Measurements from ENCODE around the gene OR2D2.
"Not testable (repeated sequence)": the region's sequence is repeated elsewhere in the genome, so short reads cannot be mapped to it uniquely, and the experiment has no call there.

The OR2D2 gene

DNA sequence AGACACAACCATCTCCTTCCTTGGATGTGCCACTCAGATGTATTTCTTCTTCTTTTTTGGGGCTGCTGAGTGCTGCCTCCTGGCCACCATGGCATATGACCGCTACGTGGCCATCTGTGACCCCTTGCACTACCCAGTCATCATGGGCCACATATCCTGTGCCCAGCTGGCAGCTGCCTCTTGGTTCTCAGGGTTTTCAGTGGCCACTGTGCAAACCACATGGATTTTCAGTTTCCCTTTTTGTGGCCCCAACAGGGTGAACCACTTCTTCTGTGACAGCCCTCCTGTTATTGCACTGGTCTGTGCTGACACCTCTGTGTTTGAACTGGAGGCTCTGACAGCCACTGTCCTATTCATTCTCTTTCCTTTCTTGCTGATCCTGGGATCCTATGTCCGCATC lies 15.4 kb downstream of the OR2D2 start:
- no peak for DNase-seq (ENCODE audit: low read depth in 2 of 2)

DNA sequence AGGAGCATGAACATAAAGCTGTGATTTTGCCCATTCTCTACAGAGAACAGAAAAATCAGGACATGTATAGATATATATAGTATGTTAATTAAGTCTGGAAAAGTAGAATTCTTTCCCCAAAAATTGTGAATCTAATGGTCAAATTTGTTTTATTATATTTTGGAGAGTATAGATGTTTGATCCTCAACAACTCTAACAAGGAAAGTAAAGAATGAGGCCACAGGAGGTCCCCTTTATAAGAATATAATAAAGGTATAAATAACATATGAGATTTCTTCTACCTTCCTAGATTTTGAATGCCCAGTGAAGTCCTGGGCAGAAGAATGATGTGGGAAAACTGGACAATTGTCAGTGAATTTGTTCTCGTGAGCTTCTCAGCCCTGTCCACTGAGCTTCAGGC lies 16.0 kb downstream of the OR2D2 start, which contains the start of gene OR10A4:
Gene OR10A4, plus strand, starts transcription at position 301 of the 400 bp plus-strand sequence. Its CDS starts 23 bp downstream, at position 324.
- DNase-seq (ENCODE audit: low read depth in 2 of 2): no peak

DNA sequence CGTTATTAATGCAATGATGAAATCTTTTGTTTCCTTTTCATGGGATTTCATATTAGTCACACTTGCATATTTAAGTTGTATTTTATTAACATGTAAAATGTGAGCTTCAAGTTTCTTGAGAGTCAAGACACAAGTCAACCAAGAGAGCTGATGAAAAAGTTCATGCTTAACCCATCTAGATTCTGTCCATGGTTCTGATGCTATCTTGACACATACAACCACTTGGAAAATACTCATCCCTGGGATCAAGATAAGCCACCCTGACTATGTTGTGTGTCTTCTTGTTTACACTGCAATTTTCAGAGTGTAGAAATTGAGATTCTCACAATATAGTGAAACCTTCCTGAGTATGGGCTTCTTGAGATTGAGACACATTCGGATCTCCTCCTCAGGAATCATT lies 16.5 kb downstream of the OR2D2 start:
- DNase-seq (ENCODE audit: low read depth in 2 of 2): no peak

DNA sequence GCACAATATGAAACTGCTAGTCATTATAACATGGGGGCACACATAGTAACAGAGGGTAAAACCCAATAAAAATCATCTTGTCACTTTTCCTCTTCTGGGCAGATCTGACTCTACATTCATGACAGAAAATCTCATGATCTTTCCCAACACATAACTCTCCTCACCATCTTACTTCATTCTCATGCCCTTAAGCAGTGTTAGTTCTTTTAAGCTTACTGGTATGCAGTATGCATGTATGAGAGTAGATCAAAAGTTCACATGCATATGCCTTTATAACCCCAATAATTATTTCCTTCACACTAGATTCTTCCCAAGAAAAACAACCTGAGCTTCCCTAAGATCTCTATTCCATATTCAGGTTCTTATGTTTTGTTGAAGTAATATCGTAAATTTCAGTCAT lies 21.0 kb downstream of the OR2D2 start:
- no peak for DNase-seq (ENCODE audit: low read depth in 2 of 2)

DNA sequence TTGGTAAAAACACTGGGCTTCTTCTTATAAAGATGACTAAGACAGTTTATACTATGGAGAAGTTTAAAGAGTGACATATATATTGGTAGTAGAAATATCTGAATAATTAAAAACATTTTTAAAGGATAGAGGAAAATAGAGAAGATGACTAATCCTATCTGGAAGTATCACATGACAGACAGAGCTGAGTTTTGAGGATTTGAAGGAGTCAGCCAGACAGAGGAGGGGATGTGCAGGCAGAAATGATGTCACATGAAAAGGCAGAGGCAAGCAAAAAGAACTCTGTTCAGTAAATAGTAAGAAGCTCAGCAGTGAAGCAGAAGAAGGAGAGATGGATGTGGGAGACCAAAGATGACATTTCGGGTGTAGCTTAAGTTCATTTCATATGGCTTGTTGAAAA lies 27.9 kb downstream of the OR2D2 start:
- DNase-seq (ENCODE audit: low read depth in 2 of 2): no peak

DNA sequence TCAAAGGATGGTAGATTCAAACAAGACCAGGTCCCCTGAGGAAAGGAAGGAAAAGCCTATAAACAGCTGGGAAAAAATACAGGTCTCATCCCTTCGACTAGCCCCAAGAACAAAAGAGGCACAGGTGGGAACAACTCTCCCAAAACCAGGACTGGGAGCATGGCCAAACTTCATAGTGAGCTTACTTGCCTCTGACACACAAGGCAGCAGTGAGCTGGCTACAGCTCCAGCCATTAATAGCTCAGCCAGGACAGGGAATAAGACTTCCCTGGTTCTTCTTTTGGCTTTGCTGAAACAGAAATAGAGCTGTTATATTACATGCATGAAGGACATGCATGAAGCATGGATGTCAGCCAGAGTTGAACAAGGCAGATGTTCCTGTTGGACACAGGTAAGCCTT lies 29.3 kb downstream of the OR2D2 start, which contains the start of gene OR10A2:
Gene OR10A2, plus strand, starts transcription at position 97 of the 400 bp plus-strand sequence. CDS start 6,698 bp downstream, outside the sequence.
- no peak for DNase-seq (ENCODE audit: low read depth in 2 of 2)

DNA sequence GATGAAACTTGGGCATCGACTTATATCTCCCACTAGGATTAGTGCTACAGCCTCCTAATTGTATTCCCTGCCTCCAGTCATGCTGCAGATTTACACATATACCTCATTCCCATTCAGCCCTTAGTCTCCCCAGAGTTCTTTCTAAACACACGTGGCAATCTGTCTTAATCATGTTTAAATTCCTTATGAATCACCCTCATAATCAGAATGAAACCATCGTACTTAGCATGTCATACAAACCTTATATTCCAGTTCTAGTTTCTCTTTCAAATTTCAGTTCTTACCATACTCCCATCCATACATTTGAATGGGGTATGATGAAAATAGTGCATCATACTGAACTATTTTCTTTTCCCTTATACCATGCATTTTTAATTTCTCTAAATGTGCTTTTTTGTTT lies 35.4 kb downstream of the OR2D2 start:
- no peak for DNase-seq (ENCODE audit: low read depth in 2 of 2)

DNA sequence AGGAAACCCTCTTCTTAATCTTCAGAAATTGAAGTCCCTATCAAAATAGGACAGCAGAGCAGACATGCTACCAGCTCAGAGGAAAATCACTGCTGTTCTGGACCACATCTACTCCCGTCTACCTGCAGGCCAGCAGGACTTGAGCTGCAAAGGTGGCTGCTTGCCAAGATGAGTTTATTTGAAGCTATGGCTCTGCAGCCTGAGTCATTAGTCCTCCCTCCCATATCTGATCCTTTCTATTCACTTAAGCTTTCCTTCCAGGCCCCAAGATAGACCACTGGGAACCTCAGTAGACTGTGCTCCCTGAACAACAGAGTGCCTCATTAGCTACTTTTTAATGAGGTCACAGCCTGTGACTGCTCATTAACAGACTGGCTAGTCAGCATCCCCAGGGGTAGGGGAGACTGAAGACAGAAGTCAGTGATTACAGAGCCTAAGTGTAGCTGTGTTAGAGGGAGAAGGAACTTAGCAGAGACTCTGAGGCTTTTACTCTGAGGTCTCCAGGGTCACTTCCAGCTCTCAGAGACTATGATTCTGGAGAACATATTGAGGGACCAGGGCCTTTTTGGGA lies 36.2 kb downstream of the OR2D2 start:
- DNase-seq (ENCODE audit: low read depth in 2 of 2): no peak

DNA sequence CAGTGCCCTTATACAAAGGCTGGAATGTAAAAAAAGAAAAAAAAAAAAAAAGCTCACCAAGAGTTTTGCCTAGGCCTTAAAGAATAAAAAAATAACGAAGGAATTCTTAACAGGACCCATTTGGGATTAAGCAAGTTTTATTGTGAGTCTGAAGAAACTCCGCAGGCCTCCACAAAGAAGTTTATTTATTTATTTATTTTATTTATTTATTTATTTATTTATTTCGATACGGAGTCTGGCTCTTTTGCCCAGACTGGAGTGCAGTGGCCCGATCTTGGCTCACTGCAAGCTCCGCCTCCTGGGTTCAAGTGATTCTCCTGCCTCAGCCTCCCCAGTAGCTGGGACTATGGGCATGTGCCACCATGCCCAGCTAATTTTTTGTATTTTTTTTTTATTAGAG lies 37.5 kb downstream of the OR2D2 start:
- not testable (repeated sequence) for DNase-seq (ENCODE audit: low read depth in 2 of 2)

DNA sequence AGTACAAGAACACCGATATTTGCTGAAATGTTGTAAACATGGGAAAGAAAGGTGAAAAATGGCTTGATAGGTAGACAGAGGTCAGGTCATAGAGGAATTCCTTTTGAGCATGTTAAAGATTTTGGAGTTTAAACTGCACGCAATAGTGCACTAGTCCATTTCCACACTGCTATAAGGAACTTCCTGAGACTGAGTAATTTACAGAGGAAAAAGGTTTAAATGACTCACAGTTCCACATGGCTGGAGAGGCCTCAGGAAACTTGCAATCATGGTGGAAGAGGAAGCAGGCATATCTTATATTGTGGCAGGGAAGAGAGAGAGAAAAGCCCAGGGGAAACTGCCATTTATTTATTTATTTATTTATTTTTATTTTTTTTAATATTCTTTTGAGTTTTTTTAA lies 41.8 kb downstream of the OR2D2 start:
- DNase-seq (ENCODE audit: low read depth in 2 of 2): no peak

DNA sequence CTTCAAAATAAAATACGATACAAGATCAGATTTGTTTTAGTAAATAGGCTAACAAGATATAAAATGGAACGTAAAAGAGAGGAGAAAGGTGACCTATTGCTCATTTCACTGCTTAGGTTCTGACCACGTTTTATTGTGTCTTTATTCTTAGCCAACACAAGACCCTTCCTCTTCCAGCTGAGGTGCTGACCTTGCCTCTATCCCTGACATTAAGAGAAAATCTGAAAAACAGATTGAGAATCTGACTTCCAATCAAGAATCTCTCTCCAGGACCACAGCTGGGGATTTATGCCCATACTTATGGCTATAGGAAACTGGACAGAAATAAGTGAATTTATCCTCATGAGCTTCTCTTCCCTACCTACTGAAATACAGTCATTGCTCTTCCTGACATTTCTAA lies 46.9 kb downstream of the OR2D2 start, which contains the start of gene OR10A5:
Gene OR10A5, plus strand, starts transcription at position 301 of the 400 bp plus-strand sequence. Its CDS starts 0 bp downstream, at position 301.
- no peak for DNase-seq (ENCODE audit: low read depth in 2 of 2)

DNA sequence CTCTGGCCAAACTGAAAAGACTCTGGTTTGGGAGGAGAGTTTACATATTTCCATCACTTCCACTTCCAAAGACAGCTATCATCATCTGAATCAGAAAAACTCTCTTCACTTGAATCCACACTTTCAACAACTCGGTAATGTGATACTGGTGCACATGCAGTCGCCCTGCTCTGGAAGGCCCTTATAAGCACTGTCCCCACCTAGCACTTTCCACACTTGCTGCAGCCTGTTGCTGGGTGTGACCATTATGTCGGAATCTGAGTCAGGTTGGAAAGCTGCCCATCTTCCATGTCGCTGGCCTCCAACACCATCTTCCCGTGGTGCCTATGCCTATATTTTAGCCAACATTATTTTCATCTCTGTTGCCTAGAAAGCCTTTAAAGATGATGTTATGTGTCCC lies 47.9 kb downstream of the OR2D2 start:
- DNase-seq (ENCODE audit: low read depth in 2 of 2): no peak

DNA sequence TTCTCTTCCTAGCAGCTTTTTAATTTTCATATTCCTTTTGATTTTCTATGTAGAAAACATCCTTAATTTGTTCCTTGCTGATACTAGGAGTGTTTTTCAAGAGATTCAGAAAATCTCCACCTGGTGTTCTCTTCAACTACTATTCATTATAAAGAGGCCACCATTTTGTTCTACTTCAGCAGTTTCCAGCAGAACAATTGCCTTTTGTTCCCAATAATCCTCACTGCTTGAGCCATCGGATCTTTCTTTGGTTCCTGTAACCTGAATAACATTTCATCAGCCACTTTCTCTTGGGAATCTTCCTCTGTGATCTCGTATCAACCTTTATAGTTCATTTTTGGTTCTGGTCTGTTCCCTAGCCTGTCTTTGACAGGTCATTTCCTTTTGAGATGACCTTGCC lies 48.6 kb downstream of the OR2D2 start:
- DNase-seq (ENCODE audit: low read depth in 2 of 2): no peak

DNA sequence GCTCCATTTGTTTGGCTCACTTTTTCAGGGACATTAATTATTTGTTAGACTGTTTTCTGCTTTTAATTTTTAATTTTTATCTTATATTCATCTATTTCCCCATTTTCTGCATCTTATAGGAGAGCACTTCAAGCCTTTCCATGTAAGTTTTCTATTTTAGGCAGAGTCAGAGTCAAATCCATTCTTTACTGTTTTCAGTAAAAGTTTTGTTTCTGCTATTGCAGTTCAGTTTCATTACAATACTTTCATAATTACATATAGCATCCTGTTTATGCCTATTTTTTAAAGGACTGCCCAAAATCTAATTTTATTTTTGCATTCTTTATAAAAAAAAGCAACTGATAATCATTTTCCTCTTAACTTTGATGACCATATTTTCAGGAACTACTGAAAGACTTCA lies 50.6 kb downstream of the OR2D2 start:
- no peak for DNase-seq (ENCODE audit: low read depth in 2 of 2)
